Central memory CD8-positive, alpha-beta T cell (primary cell): Measurements from ENCODE around the gene ACBD4.
"Not testable (repeated sequence)": the region's sequence is repeated elsewhere in the genome, so short reads cannot be mapped to it uniquely, and the experiment has no call there.

ENCODE experiments used
- ATAC-seq: fragments of 150-1000 bp; cut with Tn5 transposase; replicated peaks from 2 replicates; pipeline ENCODE4 v1.10.0; 2022; ENCODE audit warnings: mild to moderate bottlenecking, moderate FRiP score, moderate number of reproducible peaks; ENCODE audit not compliant: poor library complexity, severe bottlenecking; ENCODE audit errors: extremely low read depth
- DNase-seq, 2 donors: peaks; one replicate each; pipeline ENCODE4 v3.0.0; 2021; ENCODE audit warnings: low spot score in 2 of 2
- H3K27ac Mint-ChIP-seq: one replicate; pipeline ENCODE4 v1.8.0; 2022; ENCODE audit warnings: low read depth, mild to moderate bottlenecking, moderate library complexity, mixed read lengths
- H3K27me3 Mint-ChIP-seq: one replicate; pipeline ENCODE4 v1.8.0; 2022; ENCODE audit warnings: mixed read lengths
- H3K36me3 Mint-ChIP-seq: one replicate; pipeline ENCODE4 v1.8.0; 2022; ENCODE audit warnings: mild to moderate bottlenecking, moderate library complexity, mixed read lengths; ENCODE audit not compliant: insufficient read depth
- H3K4me1 Mint-ChIP-seq: one replicate; pipeline ENCODE4 v1.8.0; 2022; ENCODE audit warnings: mixed read lengths
- H3K4me3 Mint-ChIP-seq: one replicate; pipeline ENCODE4 v1.8.0; 2022; ENCODE audit warnings: mild to moderate bottlenecking, moderate library complexity, mixed read lengths
- H3K9me3 Mint-ChIP-seq: one replicate; pipeline ENCODE4 v1.8.0; 2022; ENCODE audit warnings: mixed read lengths

ACBD4 gene

GRCh38 chr17:45117334-45117733, 18.2 kb upstream of the ACBD4 start:
- DNase-seq (no peak), ATAC-seq (no peak)
- no peaks in the 10 kb centered on the region for H3K4me1 Mint-ChIP-seq
- H3K4me3 Mint-ChIP-seq: no peak overlapping the region
- H3K36me3 Mint-ChIP-seq: peaks cover 2% of the 10 kb centered on the region
- no peaks in the 10 kb centered on the region for H3K9me3 Mint-ChIP-seq
- H3K27me3 Mint-ChIP-seq: no peaks in the 10 kb centered on the region
- no peak overlapping the region for H3K27ac Mint-ChIP-seq

- no peak overlapping the region for H3K4me3 Mint-ChIP-seq
- H3K27me3 Mint-ChIP-seq: no peaks in the 10 kb centered on the region
- no peak overlapping the region for H3K27ac Mint-ChIP-seq
- DNase-seq (no peak), ATAC-seq (no peak)
- H3K9me3 Mint-ChIP-seq: no peaks in the 10 kb centered on the region
- H3K4me1 Mint-ChIP-seq: no peaks in the 10 kb centered on the region
- H3K36me3 Mint-ChIP-seq: peaks cover 2% of the 10 kb centered on the region
Measured at GRCh38 chr17:45117848-45118646, 17.4 kb upstream of the ACBD4 start.

GRCh38 chr17:45118691-45119090, 16.8 kb upstream of the ACBD4 start:
- DNase-seq: no peak
- no peak for ATAC-seq
- Mint-ChIP-seq H3K27ac (no peak overlapping the region), H3K27me3 (no peaks in the 10 kb centered on the region), H3K4me1 (no peaks in the 10 kb centered on the region), H3K36me3 (peaks cover 2% of the 10 kb centered on the region), H3K9me3 (no peaks in the 10 kb centered on the region), H3K4me3 (no peak overlapping the region)

GRCh38 chr17:45119964-45120363, 15.5 kb upstream of the ACBD4 start:
- peaks cover 2% of the 10 kb centered on the region for H3K36me3 Mint-ChIP-seq
- no peak for ATAC-seq
- H3K4me3 Mint-ChIP-seq: no peak overlapping the region
- H3K27ac Mint-ChIP-seq: no peak overlapping the region
- no peaks in the 10 kb centered on the region for H3K4me1 Mint-ChIP-seq
- DNase-seq: no peak
- no peaks in the 10 kb centered on the region for H3K9me3 Mint-ChIP-seq
- no peaks in the 10 kb centered on the region for H3K27me3 Mint-ChIP-seq

- Mint-ChIP-seq H3K36me3 (peaks cover 2% of the 10 kb centered on the region), H3K27ac (no peak overlapping the region), H3K27me3 (no peaks in the 10 kb centered on the region), H3K4me3 (no peak overlapping the region), H3K9me3 (no peaks in the 10 kb centered on the region), H3K4me1 (no peaks in the 10 kb centered on the region)
- ATAC-seq: no peak
- DNase-seq: no peak
Measured at GRCh38 chr17:45120558-45120957, 14.9 kb upstream of the ACBD4 start.

- Mint-ChIP-seq H3K36me3 (peaks cover 2% of the 10 kb centered on the region), H3K4me1 (no peaks in the 10 kb centered on the region), H3K4me3 (no peak overlapping the region), H3K27ac (no peak overlapping the region), H3K9me3 (no peaks in the 10 kb centered on the region), H3K27me3 (no peaks in the 10 kb centered on the region)
- no peak for ATAC-seq
- no peak for DNase-seq
Measured at GRCh38 chr17:45121055-45121454, 14.4 kb upstream of the ACBD4 start.

- no peak overlapping the region for H3K27ac Mint-ChIP-seq
- no peaks in the 10 kb centered on the region for H3K9me3 Mint-ChIP-seq
- H3K36me3 Mint-ChIP-seq: peaks cover 2% of the 10 kb centered on the region
- no peak overlapping the region for H3K4me3 Mint-ChIP-seq
- H3K27me3 Mint-ChIP-seq: no peaks in the 10 kb centered on the region
- DNase-seq (no peak), ATAC-seq (no peak)
- no peaks in the 10 kb centered on the region for H3K4me1 Mint-ChIP-seq
Measured at GRCh38 chr17:45123076-45123770, 12.3 kb upstream of the ACBD4 start.

- no peak for DNase-seq
- Mint-ChIP-seq H3K4me3 (no peak overlapping the region), H3K4me1 (no peaks in the 10 kb centered on the region), H3K9me3 (no peaks in the 10 kb centered on the region), H3K36me3 (peaks cover 2% of the 10 kb centered on the region), H3K27me3 (no peaks in the 10 kb centered on the region), H3K27ac (no peak overlapping the region)
- ATAC-seq: no peak
Measured at GRCh38 chr17:45123930-45124796, 11.3 kb upstream of the ACBD4 start.

GRCh38 chr17:45124797-45125122, 10.7 kb upstream of the ACBD4 start:
- ATAC-seq, H3K9me3 Mint-ChIP-seq, H3K27me3 Mint-ChIP-seq, H3K4me3 Mint-ChIP-seq, H3K27ac Mint-ChIP-seq, H3K36me3 Mint-ChIP-seq, DNase-seq, H3K4me1 Mint-ChIP-seq: not testable (repeated sequence)

GRCh38 chr17:45125509-45125908, 10.0 kb upstream of the ACBD4 start:
- no peak for ATAC-seq
- H3K4me3 Mint-ChIP-seq: no peak overlapping the region

GRCh38 chr17:45127207-45127547, 8.3 kb upstream of the ACBD4 start:
- Mint-ChIP-seq H3K27ac (no peak overlapping the region), H3K9me3 (no peaks in the 10 kb centered on the region), H3K4me3 (no peak overlapping the region), H3K27me3 (no peaks in the 10 kb centered on the region), H3K36me3 (peaks cover 3% of the 10 kb centered on the region), H3K4me1 (no peaks in the 10 kb centered on the region)
- DNase-seq (no peak), ATAC-seq (no peak)

More at GRCh38 chr17:45125509-45125908, 10.0 kb upstream of the ACBD4 start:
- Mint-ChIP-seq H3K9me3 (no peaks in the 10 kb centered on the region), H3K27me3 (no peaks in the 10 kb centered on the region), H3K27ac (no peak overlapping the region), H3K4me1 (no peaks in the 10 kb centered on the region), H3K36me3 (no peaks in the 10 kb centered on the region)
- no peak for DNase-seq

- no peak for ATAC-seq
- H3K27ac Mint-ChIP-seq: no peak overlapping the region
- no peaks in the 10 kb centered on the region for H3K27me3 Mint-ChIP-seq
- no peaks in the 10 kb centered on the region for H3K9me3 Mint-ChIP-seq
- no peak for DNase-seq
- H3K4me1 Mint-ChIP-seq: no peaks in the 10 kb centered on the region
- peaks cover 4% of the 10 kb centered on the region for H3K36me3 Mint-ChIP-seq
- H3K4me3 Mint-ChIP-seq: no peak overlapping the region
Measured at GRCh38 chr17:45127548-45128300, 7.8 kb upstream of the ACBD4 start.
